ENCODE measurements around the gene JAKMIP1.
"Not testable (repeated sequence)": the region's sequence is repeated elsewhere in the genome, so short reads cannot be mapped to it uniquely, and the experiment has no call there.

Gene JAKMIP1

GRCh38 chr4:6228158-6229067 is 28.1 kb upstream of the JAKMIP1 start:
- no peak for DNase-seq

GRCh38 chr4:6227412-6228157 is 27.2 kb upstream of the JAKMIP1 start:
- no peak for DNase-seq

GRCh38 chr4:6226506-6226905 is 26.2 kb upstream of the JAKMIP1 start:
- no peak for DNase-seq

GRCh38 chr4:6225469-6225868 is 25.1 kb upstream of the JAKMIP1 start:
- DNase-seq = no peak

GRCh38 chr4:6224735-6225134 is 24.4 kb upstream of the JAKMIP1 start:
- DNase-seq = no peak

- DNase-seq = no peak
These were observed 22.5 kb upstream of the JAKMIP1 start for GRCh38 chr4:6222761-6223292.

GRCh38 chr4:6221851-6222760 is 21.8 kb upstream of the JAKMIP1 start:
- DNase-seq = no peak

GRCh38 chr4:6221301-6221850 is 21.0 kb upstream of the JAKMIP1 start:
- no peak for DNase-seq

GRCh38 chr4:6217716-6218381 is 17.5 kb upstream of the JAKMIP1 start:
- DNase-seq = no peak

GRCh38 chr4:6216588-6216987 is 16.2 kb upstream of the JAKMIP1 start:
- no peak for DNase-seq

- no peak for DNase-seq
These were observed 9.6 kb upstream of the JAKMIP1 start for GRCh38 chr4:6209921-6210320.

GRCh38 chr4:6209291-6209690 is 8.9 kb upstream of the JAKMIP1 start:
- DNase-seq = not testable (repeated sequence)

- DNase-seq = no peak
These were observed 8.1 kb upstream of the JAKMIP1 start for GRCh38 chr4:6208416-6208815.

- no peak for DNase-seq
These were observed 7.3 kb upstream of the JAKMIP1 start for GRCh38 chr4:6207602-6208001.

- DNase-seq = no peak
These were observed 6.5 kb upstream of the JAKMIP1 start for GRCh38 chr4:6206771-6207290.

GRCh38 chr4:6205973-6206372 is 5.6 kb upstream of the JAKMIP1 start:
- DNase-seq = no peak

GRCh38 chr4:6205567-6205931 is 5.2 kb upstream of the JAKMIP1 start:
- no peak for DNase-seq

- DNase-seq = no peak
These were observed 4.7 kb upstream of the JAKMIP1 start for GRCh38 chr4:6204871-6205566.

- no peak for DNase-seq
These were observed 3.7 kb upstream of the JAKMIP1 start for GRCh38 chr4:6204098-6204497.

- no peak for DNase-seq
These were observed 1.3 kb upstream of the JAKMIP1 start for GRCh38 chr4:6201580-6202091.

GRCh38 chr4:6200922-6201362 is 593 bp upstream of the JAKMIP1 start:
- DNase-seq = no peak
